Activated CD4-positive, alpha-beta T cell treated with anti-CD3 and anti-CD28 coated beads, Interleukin-2, amount 10 ng/mL, durations not matched to agents 7 days and 5 days (primary cell): ENCODE data around the gene MEG3. TPM values are rescaled to one million over a fixed set of nuclear protein-coding genes. Genes with fewer than 3 reads are reported as not detected.

Source experiments
- CTCF ChIA-PET: fragments of 350-600 bp; sonication (Branson Sonifier 250); formaldehyde crosslinking; loops from one replicate; lab custom pipeline; 2021; ENCODE audit warnings: antibody characterized with exemption; lab: Charles Lee
- POLR2A ChIA-PET: fragments of 350-600 bp; sonication (Branson Sonifier 250); formaldehyde crosslinking; loops from one replicate; lab custom pipeline; 2021; ENCODE audit warnings: antibody characterized with exemption; lab: Charles Lee
- DNase-seq: peaks from one replicate; pipeline ENCODE4 v3.0.0-alpha.2; 2020
- H3K27ac Mint-ChIP-seq: one replicate; pipeline ENCODE4 v1.8.0; 2021; ENCODE audit warnings: mild to moderate bottlenecking, moderate library complexity, mixed read lengths
- H3K27me3 Mint-ChIP-seq: one replicate; pipeline ENCODE4 v1.8.0; 2021; ENCODE audit warnings: mixed read lengths
- H3K36me3 Mint-ChIP-seq: one replicate; pipeline ENCODE4 v1.8.0; 2021; ENCODE audit warnings: low read depth, mixed read lengths
- H3K4me1 Mint-ChIP-seq: one replicate; pipeline ENCODE4 v1.8.0; 2021; ENCODE audit warnings: mixed read lengths
- H3K4me3 Mint-ChIP-seq: one replicate; pipeline ENCODE4 v1.8.0; 2021; ENCODE audit warnings: mild to moderate bottlenecking, moderate library complexity, mixed read lengths
- H3K9me3 Mint-ChIP-seq: one replicate; pipeline ENCODE4 v1.8.0; 2021; ENCODE audit warnings: mixed read lengths
- total RNA-seq, 2 experiments: library from RNA; stranded (reverse); gene quantifications; one replicate each; pipeline ENCODE4 v1.2.3, GENCODE V29; 2021

MEG3 gene
- total RNA-seq, 2 experiments from 2014 or later, result not detected

GRCh38 chr14:100875126-100875525, 49.2 kb downstream of the MEG3 start:
- DNase-seq, result no peak
- ChIA-PET CTCF (no interaction called here), POLR2A (no interaction called here)
- H3K27ac Mint-ChIP-seq, result no peak overlapping the region
- no peaks in the 10 kb centered on the region for H3K9me3 Mint-ChIP-seq
- H3K36me3 Mint-ChIP-seq, result no peaks in the 10 kb centered on the region
- H3K4me3 Mint-ChIP-seq, result no peak overlapping the region
- H3K4me1 Mint-ChIP-seq, result no peaks in the 10 kb centered on the region
- H3K27me3 Mint-ChIP-seq, result no peaks in the 10 kb centered on the region

- ChIA-PET CTCF (no interaction called here), POLR2A (no interaction called here)
- Mint-ChIP-seq H3K27ac (no peak overlapping the region), H3K9me3 (peaks cover 2% of the 10 kb centered on the region), H3K36me3 (no peaks in the 10 kb centered on the region), H3K27me3 (no peaks in the 10 kb centered on the region), H3K4me3 (no peak overlapping the region), H3K4me1 (no peaks in the 10 kb centered on the region)
- no peak for DNase-seq
Measured at GRCh38 chr14:100875861-100876590, 50.1 kb downstream of the MEG3 start.

- Mint-ChIP-seq H3K9me3 (peaks cover 2% of the 10 kb centered on the region), H3K27me3 (no peaks in the 10 kb centered on the region), H3K4me1 (no peaks in the 10 kb centered on the region), H3K4me3 (no peak overlapping the region), H3K36me3 (no peaks in the 10 kb centered on the region), H3K27ac (no peak overlapping the region)
- ChIA-PET CTCF (interaction anchor here (1.1 kb wide), 2 partner anchors 11 to 22 kb away, joined by 3 read pairs; no protein-coding TSS in a partner anchor), POLR2A (no interaction called here)
- DNase-seq, result no peak
Measured at GRCh38 chr14:100878271-100879146, 52.6 kb downstream of the MEG3 start.

- ChIA-PET POLR2A (no interaction called here), CTCF (interaction anchor here (1.1 kb wide), 1 partner anchor 21 kb away, joined by 3 read pairs; no protein-coding TSS in a partner anchor)
- DNase-seq, result no peak
- H3K27ac Mint-ChIP-seq, result no peak overlapping the region
- no peaks in the 10 kb centered on the region for H3K27me3 Mint-ChIP-seq
- no peaks in the 10 kb centered on the region for H3K4me1 Mint-ChIP-seq
- H3K36me3 Mint-ChIP-seq, result no peaks in the 10 kb centered on the region
- H3K4me3 Mint-ChIP-seq, result no peak overlapping the region
- H3K9me3 Mint-ChIP-seq, result peaks cover 2% of the 10 kb centered on the region
Measured at GRCh38 chr14:100879194-100879593, 53.3 kb downstream of the MEG3 start.

- no peak overlapping the region for H3K27ac Mint-ChIP-seq
- CTCF ChIA-PET, result no interaction called here
Measured at GRCh38 chr14:100879782-100880181, 53.9 kb downstream of the MEG3 start.

GRCh38 chr14:100880271-100881101, 54.6 kb downstream of the MEG3 start:
- CTCF ChIA-PET, result no interaction called here

More at GRCh38 chr14:100879782-100880181, 53.9 kb downstream of the MEG3 start:
- POLR2A ChIA-PET, result no interaction called here
- Mint-ChIP-seq H3K9me3 (peaks cover 2% of the 10 kb centered on the region), H3K27me3 (no peaks in the 10 kb centered on the region), H3K4me3 (no peak overlapping the region), H3K4me1 (no peaks in the 10 kb centered on the region), H3K36me3 (no peaks in the 10 kb centered on the region)
- no peak for DNase-seq

GRCh38 chr14:100881211-100882025, 55.5 kb downstream of the MEG3 start:
- H3K27ac Mint-ChIP-seq, result no peak overlapping the region
- H3K9me3 Mint-ChIP-seq, result peaks cover 2% of the 10 kb centered on the region
- no peak overlapping the region for H3K4me3 Mint-ChIP-seq
- CTCF ChIA-PET, result no interaction called here
- H3K36me3 Mint-ChIP-seq, result no peaks in the 10 kb centered on the region
- H3K27me3 Mint-ChIP-seq, result peaks cover 3% of the 10 kb centered on the region
- no peaks in the 10 kb centered on the region for H3K4me1 Mint-ChIP-seq
- POLR2A ChIA-PET, result no interaction called here
- no peak for DNase-seq

More at GRCh38 chr14:100880271-100881101, 54.6 kb downstream of the MEG3 start:
- Mint-ChIP-seq H3K9me3 (peaks cover 2% of the 10 kb centered on the region), H3K4me1 (no peaks in the 10 kb centered on the region), H3K36me3 (no peaks in the 10 kb centered on the region), H3K27ac (no peak overlapping the region), H3K27me3 (peaks cover under 1% of the 10 kb centered on the region), H3K4me3 (no peak overlapping the region)
- POLR2A ChIA-PET, result no interaction called here
- DNase-seq, result no peak

- H3K4me3 Mint-ChIP-seq, result no peak overlapping the region
- ChIA-PET POLR2A (no interaction called here), CTCF (no interaction called here)
- no peak overlapping the region for H3K27ac Mint-ChIP-seq
- no peaks in the 10 kb centered on the region for H3K36me3 Mint-ChIP-seq
- peaks cover 2% of the 10 kb centered on the region for H3K9me3 Mint-ChIP-seq
- no peaks in the 10 kb centered on the region for H3K4me1 Mint-ChIP-seq
- H3K27me3 Mint-ChIP-seq, result peaks cover 3% of the 10 kb centered on the region
- no peak for DNase-seq
Measured at GRCh38 chr14:100882026-100882967, 56.4 kb downstream of the MEG3 start.

GRCh38 chr14:100882991-100883788, 57.3 kb downstream of the MEG3 start:
- Mint-ChIP-seq H3K36me3 (no peaks in the 10 kb centered on the region), H3K4me1 (no peaks in the 10 kb centered on the region), H3K9me3 (peaks cover 2% of the 10 kb centered on the region), H3K27ac (peak overlapping the region; percentile 41), H3K27me3 (peaks cover 8% of the 10 kb centered on the region), H3K4me3 (no peak overlapping the region)
- ChIA-PET POLR2A (no interaction called here), CTCF (no interaction called here)
- no peak for DNase-seq

- H3K36me3 Mint-ChIP-seq, result no peaks in the 10 kb centered on the region
- POLR2A ChIA-PET, result no interaction called here
- H3K9me3 Mint-ChIP-seq, result peaks cover 2% of the 10 kb centered on the region
- peaks cover 11% of the 10 kb centered on the region for H3K27me3 Mint-ChIP-seq
- no peaks in the 10 kb centered on the region for H3K4me1 Mint-ChIP-seq
- DNase-seq, result no peak
- no peak overlapping the region for H3K4me3 Mint-ChIP-seq
- CTCF ChIA-PET, result no interaction called here
- no peak overlapping the region for H3K27ac Mint-ChIP-seq
Measured at GRCh38 chr14:100883789-100884101, 57.8 kb downstream of the MEG3 start.

- H3K36me3 Mint-ChIP-seq, result no peaks in the 10 kb centered on the region
- no peak overlapping the region for H3K4me3 Mint-ChIP-seq
- peaks cover 2% of the 10 kb centered on the region for H3K9me3 Mint-ChIP-seq
- no peaks in the 10 kb centered on the region for H3K4me1 Mint-ChIP-seq
- CTCF ChIA-PET, result no interaction called here
- H3K27me3 Mint-ChIP-seq, result peaks cover 18% of the 10 kb centered on the region
- H3K27ac Mint-ChIP-seq, result no peak overlapping the region
- no peak for DNase-seq
- POLR2A ChIA-PET, result no interaction called here
Measured at GRCh38 chr14:100884456-100884855, 58.5 kb downstream of the MEG3 start.
